Mesenchymal stem cell (in vitro differentiated cells and primary cell): ENCODE measurements around the gene PCNX3.

Experiments used
- DNase-seq: peaks from one replicate; pipeline ENCODE4 v3.0.0-alpha.2; 2013
- H2AFZ ChIP-seq: one replicate; pipeline ENCODE4 v1.6.1; 2013; ENCODE audit warnings: low read depth, mild to moderate bottlenecking, control low read depth, inconsistent platforms, low read length, moderate library complexity
- H2AK5ac ChIP-seq: 2 replicates; pipeline ENCODE4 v1.6.1; 2013; ENCODE audit warnings: low read length, moderate library complexity, mild to moderate bottlenecking, inconsistent platforms; ENCODE audit not compliant: severe bottlenecking
- H2BK120ac ChIP-seq: one replicate; pipeline ENCODE4 v1.6.1; 2013; ENCODE audit warnings: low read depth, mild to moderate bottlenecking, inconsistent platforms, low read length, moderate library complexity
- H2BK12ac ChIP-seq, 2 experiments: one replicate each; pipeline ENCODE4 v1.6.1; 2013; ENCODE audit warnings: inconsistent platforms in 2 of 2, low read length in 2 of 2, mild to moderate bottlenecking in 2 of 2, moderate library complexity in 2 of 2, control low read depth in 1 of 2
- H2BK15ac ChIP-seq: one replicate; pipeline ENCODE4 v1.6.1; 2013; ENCODE audit warnings: mild to moderate bottlenecking, low read depth, inconsistent platforms; ENCODE audit not compliant: poor library complexity, severe bottlenecking
- H2BK5ac ChIP-seq: 2 replicates; pipeline ENCODE4 v1.6.1; 2013; ENCODE audit warnings: low read depth, mild to moderate bottlenecking, low read length, control low read depth, inconsistent platforms; ENCODE audit not compliant: poor library complexity, severe bottlenecking
- H3K14ac ChIP-seq, 2 experiments: one replicate each; pipeline ENCODE4 v1.6.1; 2013; ENCODE audit warnings: inconsistent platforms in 2 of 2, low read length in 2 of 2, control low read depth in 1 of 2, mild to moderate bottlenecking in 1 of 2, moderate library complexity in 1 of 2
- H3K18ac ChIP-seq, 2 experiments: one replicate each; pipeline ENCODE4 v1.6.1; 2013; ENCODE audit warnings: inconsistent platforms in 2 of 2, low read length in 2 of 2, control low read depth in 1 of 2, low read depth in 1 of 2, mild to moderate bottlenecking in 1 of 2
- H3K23ac ChIP-seq, 2 experiments: one replicate each; pipeline ENCODE4 v1.6.1; 2013; ENCODE audit warnings: inconsistent platforms in 2 of 2, low read length in 2 of 2, mild to moderate bottlenecking in 2 of 2, moderate library complexity in 2 of 2, control low read depth in 1 of 2
- H3K27ac ChIP-seq: 2 replicates; pipeline ENCODE4 v1.5.1; 2013; ENCODE audit warnings: mild to moderate bottlenecking, moderate library complexity, low read length, control low read depth, inconsistent platforms; ENCODE audit not compliant: poor library complexity, severe bottlenecking
- H3K27me3 ChIP-seq, 2 experiments: 2 replicates each; pipeline versions ENCODE4 v1.6.1 to v1.7.0; 2013; ENCODE audit warnings: low read length in 2 of 2, mild to moderate bottlenecking in 2 of 2, moderate library complexity in 2 of 2, control low read depth in 1 of 2, inconsistent platforms in 1 of 2; ENCODE audit not compliant: control insufficient read depth in 1 of 2, insufficient read depth in 1 of 2
- H3K36me3 ChIP-seq, 2 experiments: 2 replicates each; pipeline versions ENCODE4 v1.6.1 to v1.7.0; 2013; ENCODE audit warnings: low read length in 2 of 2, control low read depth in 1 of 2, inconsistent platforms in 1 of 2, low read depth in 1 of 2, mild to moderate bottlenecking in 1 of 2; ENCODE audit not compliant: insufficient read depth in 2 of 2, control insufficient read depth in 1 of 2
- H3K4ac ChIP-seq, 2 experiments: one replicate each; pipeline ENCODE4 v1.6.1; 2013; ENCODE audit warnings: inconsistent platforms in 2 of 2, low read length in 2 of 2, mild to moderate bottlenecking in 2 of 2, moderate library complexity in 2 of 2, control low read depth in 1 of 2, low read depth in 1 of 2
- H3K4me1 ChIP-seq: 2 replicates; pipeline ENCODE4 v1.6.1; 2013; ENCODE audit warnings: low read depth, low read length, control low read depth; ENCODE audit not compliant: control insufficient read depth, insufficient read depth
- H3K4me2 ChIP-seq: 2 replicates; pipeline ENCODE4 v1.6.1; 2013; ENCODE audit warnings: low read length, mild to moderate bottlenecking, inconsistent platforms; ENCODE audit not compliant: poor library complexity, severe bottlenecking
- H3K4me3 ChIP-seq, 2 experiments: 2 replicates each; pipeline versions ENCODE4 v1.5.1 to v1.7.0; 2013; ENCODE audit warnings: low read length in 2 of 2, mild to moderate bottlenecking in 2 of 2, control low read depth in 1 of 2, low read depth in 1 of 2; ENCODE audit not compliant: insufficient read depth in 1 of 2
- H3K79me1 ChIP-seq: replicated peaks from 2 replicates; pipeline ENCODE4 v1.6.1; 2013; ENCODE audit warnings: mild to moderate bottlenecking, control low read depth, low read length, inconsistent platforms; ENCODE audit not compliant: poor library complexity, severe bottlenecking
- H3K9ac ChIP-seq: 2 replicates; pipeline ENCODE4 v1.7.0; 2013; ENCODE audit warnings: mild to moderate bottlenecking, low read length, moderate library complexity
- H3K9me3 ChIP-seq: 2 replicates; pipeline ENCODE4 v1.7.0; 2013; ENCODE audit warnings: mild to moderate bottlenecking, low read length; ENCODE audit not compliant: control insufficient read depth
- H4K8ac ChIP-seq: one replicate; pipeline ENCODE4 v1.6.1; 2013; ENCODE audit warnings: inconsistent platforms, mild to moderate bottlenecking, low read length, moderate library complexity
- H4K91ac ChIP-seq: one replicate; pipeline ENCODE4 v1.6.1; 2013; ENCODE audit warnings: mild to moderate bottlenecking, low read length, inconsistent platforms
- WGBS: methylation state at CpG from one replicate; pipeline ENCODE4 v1.1.7; 2013; ENCODE audit warnings: mixed read lengths; 5-methylcytosine and 5-hydroxymethylcytosine counted together

Gene PCNX3

DNA sequence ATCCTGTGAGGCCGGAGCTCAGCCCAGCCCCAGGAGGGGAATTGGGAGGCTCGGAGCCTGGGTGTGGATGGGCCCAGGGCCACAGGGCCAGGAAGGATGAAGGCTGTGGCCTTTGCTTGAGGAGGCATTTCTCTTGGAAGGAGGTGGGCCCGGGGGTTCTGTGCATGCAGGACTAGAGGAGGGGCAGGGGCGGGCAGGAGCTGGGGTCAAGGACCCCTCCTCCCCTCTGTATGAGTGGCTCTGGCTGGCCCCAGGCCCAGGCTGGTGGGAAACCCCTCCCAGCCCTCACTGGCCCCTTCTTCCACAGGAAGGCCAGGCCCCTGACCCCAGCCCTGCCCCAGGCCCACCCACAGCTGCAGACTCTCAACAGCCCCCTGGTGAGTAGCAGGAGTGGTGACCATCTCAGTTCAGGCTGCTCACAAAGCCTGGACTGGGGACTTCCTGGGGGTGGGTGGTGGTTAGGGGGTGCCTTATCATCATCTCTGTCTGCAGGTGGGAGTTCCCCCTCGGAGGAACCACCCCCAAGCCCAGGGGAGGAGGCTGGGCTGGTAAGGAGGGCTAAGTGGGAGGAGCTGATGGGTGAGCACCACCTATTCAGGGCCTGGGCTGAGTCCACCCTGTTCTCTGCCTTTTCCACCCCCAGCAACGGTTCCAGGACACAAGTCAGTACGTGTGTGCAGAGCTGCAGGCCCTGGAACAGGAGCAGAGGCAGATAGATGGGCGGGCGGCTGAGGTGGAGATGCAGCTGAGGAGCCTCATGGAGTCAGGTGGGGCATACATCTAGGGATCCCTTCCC, 25.9 kb upstream of the PCNX3 start:
- Histone ChIP-seq H3K14ac (no peak overlapping the region), H2BK12ac (no peak overlapping the region), H4K91ac (peak overlapping the region; percentile 41), H3K23ac (no peak overlapping the region), H3K27me3 (no peaks in the 10 kb centered on the region), H2BK15ac (peak overlapping the region; percentile 79), H3K79me1 (peaks cover 14% of the 10 kb centered on the region), H3K9me3 (no peaks in the 10 kb centered on the region), H2AK5ac (no peak overlapping the region), H3K4me3 (no peak overlapping the region), H3K36me3 (peaks cover 44 to 50% of the 10 kb centered on the region in 2 experiments), H3K4ac (no peak overlapping the region), H3K18ac (no peak overlapping the region), H3K4me1 (peaks cover 39% of the 10 kb centered on the region), H4K8ac (peak overlapping the region; percentile 46), H3K27ac (no peak overlapping the region), H2BK5ac (no peak overlapping the region), H2BK120ac (no peak overlapping the region), H3K9ac (no peak overlapping the region), H3K4me2 (no peak overlapping the region), H2AFZ (no peak overlapping the region)
- DNase-seq = no peak
- WGBS = 87% methylated on average over 7 of the region's 9 CpGs

DNA sequence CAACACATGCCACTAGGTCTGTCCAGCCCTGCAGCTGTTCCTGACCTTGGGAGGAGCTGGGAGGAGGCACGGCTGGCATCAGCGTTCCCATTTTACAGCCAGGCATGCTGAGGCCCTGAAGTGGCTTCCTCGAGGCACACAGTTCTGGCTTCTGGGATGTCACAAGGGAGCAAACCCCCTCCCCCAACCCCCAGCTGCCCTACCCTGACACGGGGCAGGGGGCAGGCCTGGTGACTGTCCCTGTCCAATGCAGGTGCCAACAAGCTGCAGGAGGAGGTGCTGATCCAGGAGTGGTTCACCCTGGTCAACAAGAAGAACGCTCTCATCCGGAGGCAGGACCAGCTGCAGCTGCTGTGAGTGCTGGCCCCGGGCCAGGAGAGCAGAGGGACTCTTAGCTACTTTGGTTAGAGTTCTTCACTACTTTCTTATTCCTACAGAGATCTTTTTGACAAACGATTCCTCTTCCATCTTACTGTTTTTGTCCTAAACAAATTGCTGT, 25.3 kb upstream of the PCNX3 start:
- Histone ChIP-seq H3K27me3 (no peaks in the 10 kb centered on the region), H4K91ac (no peak overlapping the region), H3K14ac (no peak overlapping the region), H3K9ac (no peak overlapping the region), H3K18ac (no peak overlapping the region), H3K79me1 (peaks cover 14% of the 10 kb centered on the region), H2AFZ (no peak overlapping the region), H3K4me2 (no peak overlapping the region), H2BK12ac (no peak overlapping the region), H2BK5ac (no peak overlapping the region), H3K36me3 (peaks cover 44 to 47% of the 10 kb centered on the region in 2 experiments), H3K27ac (no peak overlapping the region), H2AK5ac (no peak overlapping the region), H2BK15ac (no peak overlapping the region), H3K4ac (no peak overlapping the region), H4K8ac (no peak overlapping the region), H3K9me3 (no peaks in the 10 kb centered on the region), H3K4me3 (no peak overlapping the region), H3K4me1 (peaks cover 40% of the 10 kb centered on the region), H2BK120ac (no peak overlapping the region), H3K23ac (no peak overlapping the region)
- WGBS = 92% methylated on average over 8 of the region's 8 CpGs
- no peak for DNase-seq

DNA sequence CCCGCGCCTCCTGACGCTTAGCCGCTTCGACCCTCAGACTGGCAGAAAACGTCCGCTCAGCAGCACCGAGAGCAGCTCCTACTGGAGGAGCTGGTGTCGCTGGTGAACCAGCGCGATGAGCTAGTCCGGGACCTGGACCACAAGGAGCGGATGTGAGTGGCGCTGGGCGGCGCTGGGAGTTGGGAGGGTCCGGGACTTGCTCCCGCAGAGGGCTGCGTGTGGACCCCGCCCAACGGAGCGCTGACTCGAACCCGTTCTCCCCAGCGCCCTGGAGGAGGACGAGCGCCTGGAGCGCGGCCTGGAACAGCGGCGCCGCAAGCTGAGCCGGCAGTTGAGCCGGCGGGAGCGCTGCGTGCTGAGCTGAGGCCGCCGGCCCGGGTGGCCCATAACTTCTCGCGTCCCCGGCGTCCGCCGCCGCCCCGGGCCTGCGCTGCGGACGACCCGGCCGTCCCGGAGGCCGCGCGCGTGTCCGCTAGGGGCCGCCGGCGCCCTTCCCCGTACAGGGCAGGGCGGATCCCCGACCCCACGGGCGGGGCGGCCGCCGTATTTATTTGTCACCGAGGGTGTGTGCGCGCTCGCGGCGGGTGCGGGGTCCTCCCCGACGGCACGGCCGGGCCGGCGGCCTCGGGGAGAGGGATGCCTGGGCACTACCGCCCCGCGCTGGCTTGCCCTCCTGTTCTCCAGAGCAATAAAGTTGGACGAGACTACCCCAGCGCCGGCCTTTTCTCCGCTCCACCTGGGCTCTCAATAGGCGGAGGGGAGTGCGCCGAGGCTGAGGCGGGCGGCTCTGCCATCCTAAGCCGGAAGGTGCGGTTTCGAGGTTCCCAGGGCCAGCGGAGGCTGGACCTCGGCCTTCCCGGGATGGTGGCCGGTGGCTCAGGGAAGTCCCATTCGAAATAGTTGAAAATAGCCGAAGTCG, 23.4 kb upstream of the PCNX3 start:
- Histone ChIP-seq H2BK5ac (no peak overlapping the region), H2BK12ac (peak overlapping the region; percentile 59 to 64), H3K4me2 (peak overlapping the region; percentile 74), H4K91ac (peak overlapping the region; percentile 73), H4K8ac (peak overlapping the region; percentile 82), H3K4me1 (peaks cover 42% of the 10 kb centered on the region), H2BK120ac (no peak overlapping the region), H3K27ac (no peak overlapping the region), H3K9me3 (no peaks in the 10 kb centered on the region), H2AK5ac (no peak overlapping the region), H3K9ac (no peak overlapping the region), H3K18ac (peak overlapping the region; percentile 26 to 61), H2AFZ (no peak overlapping the region), H2BK15ac (peak overlapping the region; percentile 86), H3K79me1 (peaks cover 14% of the 10 kb centered on the region), H3K27me3 (no peaks in the 10 kb centered on the region), H3K4ac (peak overlapping the region; percentile 68 to 85), H3K4me3 (peak overlapping the region in 1 of 2 experiments; percentile 45), H3K14ac (peak overlapping the region in 1 of 2 experiments; percentile 23), H3K23ac (peak overlapping the region in 1 of 2 experiments; percentile 70), H3K36me3 (peaks cover 32 to 45% of the 10 kb centered on the region in 2 experiments)
- peak; percentile 81 for DNase-seq
- 13% methylated on average over 106 of the region's 106 CpGs for WGBS
